NCI-H82 treated with DMSO at 0.1 percent for 48 hours (cell line): ENCODE data around the gene FGF16.
"Not testable (repeated sequence)": the region's sequence is repeated elsewhere in the genome, so short reads cannot be mapped to it uniquely, and the experiment has no call there.

Experiments used
- DNase-seq: peaks from one replicate; lab custom pipeline; 2025; ENCODE audit not compliant: unreplicated experiment; lab: John Stamatoyannopoulos, UW

The FGF16 gene

GRCh38 chrX:77446908-77447652, at the start of gene FGF16:
Gene FGF16, plus strand, starts transcription at chrX:77447389. Its CDS starts 286 bp downstream, at chrX:77447675.
- no peak for DNase-seq

- DNase-seq, result no peak
Observed at GRCh38 chrX:77398330-77398954, 48.7 kb upstream of the FGF16 start.

DNA sequence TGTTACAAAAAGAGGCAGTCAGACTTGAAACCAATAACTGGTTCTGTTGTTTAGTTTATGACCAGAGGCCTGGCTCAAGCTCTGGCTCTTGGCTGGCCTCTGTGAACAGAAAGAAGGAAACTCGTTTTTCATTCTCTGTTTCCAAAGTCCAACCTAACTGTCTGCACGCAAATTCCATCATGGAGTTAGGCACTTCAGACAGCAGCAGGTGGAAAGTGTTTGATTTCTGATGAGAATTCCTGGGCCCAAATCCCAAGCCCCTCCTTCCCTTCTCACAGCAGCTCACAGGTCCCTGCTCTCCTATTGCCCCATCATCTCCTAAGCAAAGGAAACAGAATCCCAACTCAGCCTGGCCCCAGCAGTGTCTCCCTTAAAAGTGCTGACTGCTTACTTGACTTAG, 42.8 kb upstream of the FGF16 start:
- no peak for DNase-seq

DNA sequence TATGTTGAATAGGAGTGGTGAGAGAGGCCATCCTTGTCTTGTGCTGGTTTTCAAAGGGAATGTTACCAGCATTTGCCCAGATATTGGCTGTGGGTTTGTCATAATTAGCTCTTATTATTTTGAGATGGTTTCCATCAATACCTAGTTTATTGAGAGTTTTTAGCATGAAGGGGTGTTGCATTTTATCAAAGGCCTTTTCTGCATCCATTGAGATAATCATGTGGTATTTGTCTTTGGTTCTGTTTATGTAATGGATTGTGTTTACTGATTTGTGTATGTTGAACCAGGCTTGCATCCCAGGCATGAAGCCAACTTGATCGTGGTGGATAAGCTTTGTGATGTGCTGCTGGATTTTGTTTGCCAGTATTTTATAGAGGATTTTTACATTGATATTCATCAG, 39.4 kb upstream of the FGF16 start:
- not testable (repeated sequence) for DNase-seq

DNA sequence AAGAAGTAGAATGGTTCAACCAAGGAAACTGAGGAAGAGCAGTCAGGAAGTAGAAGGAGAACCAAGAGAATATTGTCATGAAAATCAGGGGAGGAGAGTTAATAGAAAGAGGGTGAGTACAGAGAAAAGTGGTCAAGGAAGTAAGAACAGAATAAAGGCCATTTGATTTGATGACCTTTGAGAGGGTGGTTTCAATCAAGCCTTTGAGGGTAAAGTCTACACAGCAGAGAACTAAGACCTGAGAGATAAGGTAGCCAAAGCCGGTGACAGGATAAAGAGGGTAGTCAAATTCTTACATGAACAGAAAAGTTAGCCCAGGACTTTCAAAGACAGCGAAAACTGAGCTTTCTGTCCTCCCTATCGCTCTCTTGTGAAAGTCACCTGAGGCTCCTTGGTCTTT, 34.6 kb upstream of the FGF16 start:
- no peak for DNase-seq

- no peak for DNase-seq
Observed at GRCh38 chrX:77415161-77415560, 32.0 kb upstream of the FGF16 start.

- no peak for DNase-seq
Observed at GRCh38 chrX:77415882-77416281, 31.3 kb upstream of the FGF16 start.

DNA sequence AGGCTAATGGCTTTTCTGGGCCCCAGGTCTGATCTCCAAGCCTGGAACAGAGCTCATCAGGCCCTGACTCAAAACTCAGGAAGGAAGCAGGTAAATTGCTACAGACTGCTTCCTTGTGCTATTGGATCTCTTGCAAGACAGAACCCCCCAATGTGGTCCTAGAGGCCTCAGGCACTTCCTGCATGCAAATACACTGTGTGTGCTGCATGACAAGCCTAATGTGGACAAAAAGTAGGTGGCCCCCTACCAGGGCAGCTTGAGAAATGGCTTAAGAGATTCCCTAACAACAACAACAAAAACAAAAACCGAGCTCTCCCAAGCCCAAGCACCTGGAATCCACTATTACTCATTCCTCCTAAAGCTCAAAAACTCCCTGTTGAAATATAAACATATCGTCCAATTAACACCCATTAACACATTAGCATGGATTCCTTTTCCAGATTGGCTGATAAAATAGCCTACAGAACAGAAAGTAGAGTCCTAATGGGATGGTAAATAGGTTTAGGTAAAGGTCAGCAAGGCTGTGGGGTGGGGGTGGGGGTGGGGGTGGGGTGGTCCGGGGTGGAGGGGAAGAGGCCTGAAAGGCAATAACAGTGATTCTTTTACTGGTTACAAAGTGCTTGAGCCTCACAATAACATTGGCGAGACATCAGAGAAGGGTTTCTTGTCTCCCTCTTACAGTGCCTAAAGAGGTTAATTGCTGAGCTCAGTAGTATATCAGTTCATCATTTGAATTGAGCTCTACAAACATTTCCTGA, 24.1 kb upstream of the FGF16 start:
- DNase-seq, result peak; percentile 56

DNA sequence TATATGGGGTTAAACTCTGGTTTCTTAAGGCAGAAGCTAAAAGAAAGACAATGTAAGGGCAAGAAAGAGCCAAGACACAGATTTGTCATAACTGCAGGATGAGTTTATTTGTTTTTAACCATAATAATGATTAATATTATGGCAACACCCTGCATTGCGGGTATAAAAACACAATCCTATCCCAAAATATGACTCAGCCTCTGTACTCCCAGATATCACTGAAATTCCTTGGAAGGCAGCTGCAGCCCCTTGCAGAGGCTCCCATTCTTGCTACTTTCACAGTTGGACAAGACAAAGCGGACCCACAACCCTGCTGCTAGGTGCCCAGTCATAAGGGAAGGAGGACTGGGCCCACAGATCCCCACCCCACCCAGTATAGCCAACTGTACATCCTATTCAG, 20.4 kb upstream of the FGF16 start:
- no peak for DNase-seq

DNA sequence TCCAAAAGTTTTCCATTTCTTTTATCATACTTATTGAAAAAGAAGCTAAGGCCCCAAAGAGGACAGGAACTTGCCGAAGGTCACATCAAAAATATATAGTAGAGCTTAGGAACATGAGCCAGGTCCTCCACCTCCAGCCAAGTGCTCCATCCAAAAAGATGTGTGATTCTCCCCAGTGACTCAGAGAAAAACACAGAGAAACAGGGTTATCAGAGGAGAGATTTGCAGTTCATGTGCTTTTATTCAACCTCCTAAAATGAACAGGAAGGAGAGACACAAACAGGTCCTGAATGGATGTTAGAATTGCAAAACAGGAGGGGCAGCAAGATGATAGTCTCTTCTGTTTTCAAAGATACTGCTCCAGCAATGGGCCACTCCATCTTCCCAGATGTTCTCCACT, 19.6 kb upstream of the FGF16 start:
- DNase-seq, result no peak

GRCh38 chrX:77428551-77428950, 18.6 kb upstream of the FGF16 start:
- DNase-seq, result no peak

DNA sequence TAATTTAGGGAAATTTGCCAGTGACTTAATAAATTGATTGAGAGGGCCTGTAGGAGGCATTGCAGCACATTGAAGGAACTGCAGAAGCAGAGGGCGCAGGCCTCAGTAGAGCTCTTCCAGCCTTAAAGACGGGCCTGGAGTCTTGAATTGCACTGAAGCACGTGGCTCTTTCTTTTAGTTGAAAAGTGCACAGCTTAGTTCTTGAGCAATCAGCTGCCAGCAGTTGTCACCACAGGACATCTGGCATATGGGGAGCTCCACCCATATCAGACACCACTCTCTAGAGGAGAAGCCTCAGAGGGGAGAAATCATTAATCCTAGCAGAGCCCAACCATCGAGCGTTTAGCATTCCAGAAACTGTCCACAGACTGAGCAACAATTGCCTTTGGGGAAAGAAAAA, 16.0 kb upstream of the FGF16 start:
- DNase-seq, result peak; percentile 44

GRCh38 chrX:77433001-77433400, 14.2 kb upstream of the FGF16 start:
- DNase-seq, result no peak

- DNase-seq, result no peak
Observed at GRCh38 chrX:77434962-77435361, 12.2 kb upstream of the FGF16 start.

GRCh38 chrX:77436271-77436670, 10.9 kb upstream of the FGF16 start:
- no peak for DNase-seq

DNA sequence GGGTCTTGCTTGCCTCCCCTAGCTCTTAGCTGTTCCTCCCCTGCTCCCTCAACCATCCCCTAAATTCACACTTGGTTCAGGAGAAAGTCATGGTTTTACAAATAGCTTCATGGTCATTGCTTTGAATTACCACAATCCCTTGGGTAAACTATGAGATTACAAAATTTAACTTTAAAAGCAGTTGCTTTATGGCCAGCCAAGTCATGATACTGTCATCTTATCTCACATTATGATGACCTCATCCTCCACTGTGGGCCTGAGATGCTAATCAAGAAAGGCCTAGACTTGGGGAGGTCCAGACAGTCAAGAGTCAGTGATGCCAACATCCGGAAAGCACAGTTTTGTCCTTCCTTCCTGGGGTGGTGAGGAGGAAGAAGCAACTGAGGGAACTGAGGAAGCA, 10.5 kb upstream of the FGF16 start:
- no peak for DNase-seq

- DNase-seq, result no peak
Observed at GRCh38 chrX:77440330-77440729, 6.9 kb upstream of the FGF16 start.

DNA sequence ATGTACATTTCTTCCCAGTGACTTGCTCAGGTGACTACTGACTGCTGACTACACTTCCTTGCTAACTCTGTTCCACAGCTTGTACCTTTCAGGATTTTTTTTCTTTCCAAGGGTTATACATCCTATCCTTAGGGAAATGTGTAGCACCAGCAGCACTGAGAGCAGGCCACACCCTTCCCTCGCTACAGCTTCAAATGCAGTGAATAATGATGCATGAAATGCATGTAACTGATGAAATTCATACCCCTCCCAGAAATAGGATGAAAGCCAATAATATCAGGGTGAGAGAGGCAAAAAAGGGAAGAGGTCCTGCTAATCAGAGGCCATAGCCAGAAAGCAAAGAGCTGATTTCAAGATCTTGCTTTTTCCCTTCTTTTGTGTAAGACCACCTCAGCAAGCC, 6.2 kb upstream of the FGF16 start:
- DNase-seq, result no peak

GRCh38 chrX:77441479-77441878, 5.7 kb upstream of the FGF16 start:
- DNase-seq, result no peak

- no peak for DNase-seq
Observed at GRCh38 chrX:77442728-77443127, 4.5 kb upstream of the FGF16 start.

- no peak for DNase-seq
Observed at GRCh38 chrX:77444075-77444474, 3.1 kb upstream of the FGF16 start.

DNA sequence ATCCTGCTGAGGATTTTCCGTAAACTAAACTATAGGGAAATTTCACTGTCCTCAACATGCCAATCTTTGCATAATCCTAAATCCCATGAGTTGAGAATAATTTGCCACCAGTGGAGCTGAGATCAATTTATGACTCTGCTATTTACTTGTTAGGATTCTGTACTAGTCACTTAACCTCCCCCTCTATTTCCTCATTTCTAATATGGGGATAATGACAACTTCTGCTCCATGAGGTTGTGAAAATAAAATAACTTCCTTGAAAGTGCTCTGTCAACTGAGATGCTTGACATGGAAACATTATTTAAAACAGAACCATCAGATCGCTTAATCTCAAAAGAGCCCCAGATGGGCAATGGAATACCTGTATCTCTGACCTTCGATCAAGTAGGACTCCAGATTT, 2.6 kb upstream of the FGF16 start:
- no peak for DNase-seq
